Measurements from ENCODE around the gene FRMD3. TPM values are rescaled to one million over a fixed set of nuclear protein-coding genes. Genes with fewer than 3 reads are reported as not detected.
A peak's percentile ranks its signal among the peaks of the same experiment; 100 is the strongest.

Gene FRMD3
- total RNA-seq, 4 donors from 2014 or later: 9.9 to 42.4 (median 40.2) TPM

- no peak for DNase-seq
- TF ChIP-seq POLR2A (IDR thresholded peaks at IDR 0.05) (no peak), CTCF (IDR thresholded peaks at IDR 0.05) (no peak)
- Histone ChIP-seq H3K4me3 (peak overlapping the region in 2 of 4 donors; percentile 35 to 39), H3K9me3 (no peaks in the 10 kb centered on the region), H3K36me3 (no peaks in the 10 kb centered on the region), H3K27me3 (no peaks in the 10 kb centered on the region), H3K4me1 (peaks cover 0 to 36% (median 7%) of the 10 kb centered on the region in 4 donors), H3K27ac (peak overlapping the region; percentile 34 to 91 (median 80))
These were observed 65.4 kb downstream of the FRMD3 start for GRCh38 chr9:83472764-83473163.

DNA sequence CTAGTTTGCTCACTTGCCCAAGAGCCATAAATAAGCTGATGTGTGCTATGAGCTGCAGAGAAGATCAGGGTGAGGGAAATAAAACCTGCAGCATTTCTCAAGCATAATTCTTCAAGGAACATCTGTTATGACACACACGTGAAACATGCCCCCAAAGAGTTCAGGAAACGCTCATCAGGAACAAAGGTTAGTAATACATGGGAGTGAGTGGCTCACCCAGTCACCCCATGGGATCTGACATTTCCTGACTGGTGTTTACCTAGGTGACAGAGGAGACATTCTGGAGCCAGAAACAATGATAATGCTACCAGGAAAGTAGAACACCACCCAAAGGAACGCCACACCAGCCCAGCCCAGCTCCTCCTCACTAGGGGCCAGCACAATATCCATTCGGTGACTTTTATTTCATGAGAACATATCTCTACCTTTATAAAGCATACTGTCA lies 66.0 kb downstream of the FRMD3 start:
- no peaks in the 10 kb centered on the region for H3K27me3 ChIP-seq
- TF ChIP-seq CTCF (IDR thresholded peaks at IDR 0.05) (no peak), POLR2A (IDR thresholded peaks at IDR 0.05) (peak in 1 of 2 donors; percentile 63)
- no peak overlapping the region for H3K4me3 ChIP-seq
- peak overlapping the region in 3 of 4 donors; percentile 70 to 91 (median 91) for H3K27ac ChIP-seq
- DNase-seq: peak in 2 of 3 donors; percentile 65 to 74
- no peaks in the 10 kb centered on the region for H3K36me3 ChIP-seq
- H3K9me3 ChIP-seq: no peaks in the 10 kb centered on the region
- H3K4me1 ChIP-seq: peaks cover 0 to 36% (median 7%) of the 10 kb centered on the region in 4 donors

- H3K4me3 ChIP-seq: no peak overlapping the region
- no peaks in the 10 kb centered on the region for H3K36me3 ChIP-seq
- DNase-seq: no peak
- H3K9me3 ChIP-seq: no peaks in the 10 kb centered on the region
- no peak for TF ChIP-seq CTCF (IDR thresholded peaks at IDR 0.05)
- TF ChIP-seq POLR2A (IDR thresholded peaks at IDR 0.05): no peak
- H3K4me1 ChIP-seq: peaks cover 0 to 36% (median 7%) of the 10 kb centered on the region in 4 donors
- H3K27me3 ChIP-seq: no peaks in the 10 kb centered on the region
- peak overlapping the region in 3 of 4 donors; percentile 49 to 91 (median 91) for H3K27ac ChIP-seq
These were observed 67.0 kb downstream of the FRMD3 start for GRCh38 chr9:83471241-83471640.

DNA sequence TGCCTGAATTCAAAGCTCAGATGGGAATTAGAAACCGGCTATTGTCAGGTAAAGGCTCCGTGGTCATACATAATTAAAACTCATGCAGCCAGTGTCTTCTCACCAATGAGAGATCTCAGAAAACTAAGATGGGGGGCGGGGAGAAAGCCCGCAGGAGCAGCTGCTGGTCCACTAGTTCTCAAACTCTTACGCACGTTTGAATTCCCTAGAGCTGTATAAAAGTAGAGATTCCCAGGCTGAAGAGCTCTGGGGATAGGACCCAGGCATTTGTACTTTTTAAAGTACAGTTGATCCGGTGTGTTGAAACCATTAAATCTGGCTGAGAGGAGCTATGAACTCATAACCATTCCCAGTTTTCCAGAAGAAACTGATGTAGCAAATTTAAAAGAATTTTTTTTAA lies 68.5 kb downstream of the FRMD3 start:
- no peak overlapping the region for H3K4me3 ChIP-seq
- no peaks in the 10 kb centered on the region for H3K9me3 ChIP-seq
- peaks cover 0 to 33% (median 7%) of the 10 kb centered on the region in 4 donors for H3K4me1 ChIP-seq
- H3K27me3 ChIP-seq: no peaks in the 10 kb centered on the region
- DNase-seq: no peak
- no peak overlapping the region for H3K27ac ChIP-seq
- no peaks in the 10 kb centered on the region for H3K36me3 ChIP-seq
- no peak for TF ChIP-seq POLR2A (IDR thresholded peaks at IDR 0.05)
- no peak for TF ChIP-seq CTCF (IDR thresholded peaks at IDR 0.05)

DNA sequence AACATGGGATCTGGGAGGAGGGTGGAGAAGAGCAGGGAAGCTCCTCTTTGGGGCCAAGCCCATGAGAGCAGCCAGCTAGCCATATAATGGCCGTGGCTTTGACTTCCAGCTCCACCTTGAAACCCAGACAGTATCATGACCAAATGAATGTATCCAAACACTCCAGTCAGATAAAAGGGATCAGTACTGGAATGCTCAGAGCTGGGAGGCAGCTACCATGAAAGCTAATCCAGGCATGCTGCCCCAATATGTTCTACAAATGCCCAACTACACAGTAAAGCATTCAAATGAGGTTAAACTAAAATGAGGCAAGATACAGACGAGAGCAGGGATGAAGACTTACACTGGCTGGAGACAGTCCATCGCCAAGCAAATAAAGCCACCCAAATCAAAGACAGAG lies 69.4 kb downstream of the FRMD3 start:
- Histone ChIP-seq H3K36me3 (no peaks in the 10 kb centered on the region), H3K4me3 (no peak overlapping the region), H3K27ac (peak overlapping the region in 2 of 4 donors; percentile 32 to 66), H3K9me3 (no peaks in the 10 kb centered on the region), H3K27me3 (no peaks in the 10 kb centered on the region), H3K4me1 (peaks cover 0 to 24% (median 7%) of the 10 kb centered on the region in 4 donors)
- no peak for DNase-seq
- TF ChIP-seq POLR2A (IDR thresholded peaks at IDR 0.05): no peak
- no peak for TF ChIP-seq CTCF (IDR thresholded peaks at IDR 0.05)

- H3K4me3 ChIP-seq: no peak overlapping the region
- H3K9me3 ChIP-seq: no peaks in the 10 kb centered on the region
- H3K27ac ChIP-seq: no peak overlapping the region
- no peak for DNase-seq
- TF ChIP-seq POLR2A (IDR thresholded peaks at IDR 0.05) (no peak), CTCF (IDR thresholded peaks at IDR 0.05) (no peak)
- H3K36me3 ChIP-seq: no peaks in the 10 kb centered on the region
- peaks cover 0 to 14% (median 2%) of the 10 kb centered on the region in 4 donors for H3K4me1 ChIP-seq
- no peaks in the 10 kb centered on the region for H3K27me3 ChIP-seq
These were observed 71.3 kb downstream of the FRMD3 start for GRCh38 chr9:83466877-83467276.
